SH-SY5Y (cell line): ENCODE results near the gene ANKMY1.

ENCODE experiments used
- GATA2 ChIP-seq: IDR thresholded peaks from 2 replicates; pipeline ENCODE4 v1.6.1; 2011; ENCODE audit warnings: mild to moderate bottlenecking, low read depth, low read length
- GATA3 ChIP-seq: IDR thresholded peaks from 2 replicates; pipeline ENCODE4 v1.6.1; 2011; ENCODE audit warnings: low read depth, mild to moderate bottlenecking, low read length, moderate library complexity

- no peak for TF ChIP-seq GATA2
- TF ChIP-seq GATA3: no peak
These were observed 51.9 kb downstream of the ANKMY1 start for GRCh38 chr2:240505910-240506309.
